SKM-1 (cell line): ENCODE data around the gene CSTF3.

ENCODE experiments used
- DNase-seq: peaks from one replicate; lab custom pipeline; 2025; ENCODE audit not compliant: unreplicated experiment; lab: John Stamatoyannopoulos, UW

Gene CSTF3

DNA sequence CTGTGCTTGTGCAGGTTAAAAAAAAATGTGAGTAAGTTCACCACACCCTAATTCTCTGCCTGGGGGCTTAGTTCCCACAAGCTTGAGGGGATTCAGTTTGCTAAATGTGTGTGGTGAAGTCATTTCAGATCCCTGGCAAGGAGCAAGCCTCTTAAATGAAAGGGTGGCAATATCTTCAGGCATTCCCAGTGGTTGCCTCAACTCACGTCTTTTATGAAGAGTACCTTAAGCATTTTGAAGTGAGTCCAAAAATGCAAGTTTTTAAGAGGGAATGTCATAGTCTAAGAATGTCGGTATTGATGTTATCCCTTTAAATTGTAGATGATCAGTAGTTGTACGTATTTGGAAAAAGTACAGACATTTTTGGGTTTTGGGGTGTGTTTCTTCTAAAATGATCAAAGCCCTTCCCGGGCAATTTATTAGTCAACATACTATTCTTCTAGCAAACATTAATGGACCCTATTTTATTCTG is 117.0 kb downstream of the CSTF3 start:
- no peak for DNase-seq

DNA sequence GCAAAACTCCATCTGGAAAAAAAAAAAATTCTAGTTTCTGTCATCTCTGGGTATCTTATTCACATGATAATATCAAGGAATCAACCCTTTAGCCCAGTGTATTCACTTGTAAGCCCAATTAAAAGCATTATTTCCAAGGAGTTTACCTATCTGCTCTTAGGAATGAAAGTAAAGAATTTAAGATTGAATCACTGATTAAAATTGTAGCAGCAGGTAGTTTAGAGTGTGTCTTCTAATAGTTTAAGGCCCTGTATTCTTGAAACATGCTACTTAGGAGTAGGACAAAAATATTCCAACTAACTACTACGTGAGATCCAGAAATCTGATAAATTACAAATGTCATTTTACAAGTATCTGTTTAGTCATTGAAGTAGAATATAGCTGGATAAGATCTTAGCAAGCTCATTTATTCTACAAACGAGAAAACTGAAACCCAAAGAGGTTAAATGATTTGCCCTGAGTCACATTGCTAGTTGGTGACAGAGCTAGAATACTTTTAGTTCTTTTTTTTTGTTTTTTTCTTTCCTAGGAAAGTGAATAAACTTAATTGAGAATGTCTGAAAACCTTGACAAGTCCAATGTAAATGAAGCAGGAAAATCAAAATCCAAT is 118.0 kb downstream of the CSTF3 start:
- no peak for DNase-seq

DNA sequence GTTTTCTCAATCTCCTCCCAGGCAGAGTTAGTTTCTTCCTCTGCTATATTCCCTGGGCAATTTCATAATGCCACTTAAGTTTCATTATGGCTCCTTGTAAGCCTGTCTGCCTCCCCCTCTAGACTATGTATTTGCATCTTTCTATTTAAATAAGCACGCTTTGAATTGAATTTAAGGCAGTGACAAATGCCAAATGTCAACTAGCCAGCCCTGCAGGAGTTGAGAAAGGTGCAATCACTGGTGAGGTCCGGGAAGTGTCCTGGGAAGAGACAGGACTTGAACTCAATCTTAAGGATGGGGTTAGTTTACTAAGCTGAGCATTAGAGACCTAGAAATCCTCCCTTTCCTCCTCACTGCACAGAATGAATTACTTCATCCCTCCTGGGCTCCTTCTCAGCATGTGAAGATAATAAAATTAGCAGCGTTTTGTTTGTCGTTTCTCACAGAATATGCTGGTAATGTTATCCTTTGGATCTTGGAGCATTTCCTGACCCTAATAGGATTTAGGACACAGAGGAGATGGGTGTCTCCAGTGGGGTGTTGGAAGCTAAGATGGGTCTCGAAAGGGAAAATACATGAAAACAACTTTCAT is 120.3 kb downstream of the CSTF3 start:
- DNase-seq, result no peak

DNA sequence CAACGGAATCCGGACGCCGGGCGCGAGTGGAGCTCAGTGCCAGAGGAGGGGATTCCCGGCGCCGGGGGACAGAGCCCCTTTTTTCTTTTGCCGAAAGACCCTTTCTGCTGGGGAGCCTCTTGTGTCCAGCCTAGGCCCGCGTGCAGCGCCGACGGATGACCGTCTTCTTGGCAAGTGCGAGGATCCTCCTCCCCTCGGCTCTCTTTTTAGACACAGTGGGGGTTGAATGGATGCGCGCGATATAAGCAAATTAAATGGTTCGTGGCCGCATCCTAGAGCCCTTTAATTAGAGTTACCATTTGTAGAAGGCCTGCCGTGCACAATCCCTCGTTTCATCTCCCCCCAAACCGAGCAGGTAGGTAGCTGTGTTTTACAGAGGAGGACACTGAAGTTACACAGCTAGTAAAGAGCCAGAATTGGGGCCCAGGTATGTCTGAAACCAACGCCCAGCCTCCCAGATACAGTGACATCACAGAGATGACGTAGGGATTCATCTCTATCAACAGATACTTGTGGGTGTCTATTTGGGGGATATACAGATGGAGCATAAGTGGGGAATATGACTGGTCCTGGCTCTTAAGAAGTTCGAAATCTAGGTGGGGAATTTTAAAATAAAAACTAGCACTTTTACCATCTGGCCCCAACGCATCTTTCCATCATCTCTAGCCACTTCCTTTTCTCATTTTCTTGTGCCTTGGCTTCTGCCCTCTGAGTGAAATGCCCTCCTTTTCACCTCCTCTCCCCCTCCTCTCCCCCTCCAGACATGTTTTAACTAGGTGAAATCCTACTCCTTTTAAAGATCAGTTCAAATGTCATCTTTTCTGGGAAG is 121.0 kb downstream of the CSTF3 start:
- no peak for DNase-seq

DNA sequence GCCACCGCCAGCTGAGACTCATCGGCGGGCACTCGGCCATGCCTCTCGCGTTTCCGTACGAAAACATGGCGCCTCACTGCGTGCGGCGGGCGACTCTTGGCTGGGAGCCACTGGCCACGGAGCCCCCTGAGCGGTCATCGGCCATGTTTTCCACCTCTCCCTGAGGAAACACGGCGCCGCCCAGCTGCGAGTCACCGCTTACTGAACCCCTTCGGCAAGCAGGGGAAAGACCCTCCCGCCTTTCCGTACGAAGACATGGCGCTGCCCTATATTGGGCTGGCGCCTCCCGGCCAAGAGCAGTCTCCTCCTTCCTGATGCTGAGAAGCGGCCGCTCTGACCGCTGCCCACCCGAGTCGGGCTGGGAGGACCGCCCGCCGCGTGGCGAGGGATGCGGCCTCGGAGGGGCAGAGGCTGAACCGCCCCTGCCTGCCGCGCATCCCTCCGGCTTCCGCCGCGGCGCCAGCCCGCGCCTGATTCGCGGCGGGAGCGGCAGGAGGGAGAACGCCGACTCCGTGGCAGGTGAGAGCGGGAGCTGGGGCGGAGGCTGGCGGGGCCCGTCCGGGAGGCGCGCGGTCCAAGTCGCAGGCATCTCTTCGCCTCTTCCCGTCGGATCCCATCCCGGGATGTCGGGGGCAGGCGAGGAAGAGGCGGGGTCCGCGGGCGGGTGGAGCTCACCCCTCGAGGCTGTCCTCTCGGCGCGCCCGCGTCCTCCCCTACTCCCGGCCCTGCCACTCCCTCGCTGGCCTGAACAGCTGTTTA is 121.8 kb downstream of the CSTF3 start, which contains the start of gene TCP11L1:
Gene TCP11L1 (plus strand): TSS at position 299 of the 759 bp plus-strand sequence. CDS start 4,202 bp downstream, outside the sequence.
- DNase-seq, result peak; percentile 69

DNA sequence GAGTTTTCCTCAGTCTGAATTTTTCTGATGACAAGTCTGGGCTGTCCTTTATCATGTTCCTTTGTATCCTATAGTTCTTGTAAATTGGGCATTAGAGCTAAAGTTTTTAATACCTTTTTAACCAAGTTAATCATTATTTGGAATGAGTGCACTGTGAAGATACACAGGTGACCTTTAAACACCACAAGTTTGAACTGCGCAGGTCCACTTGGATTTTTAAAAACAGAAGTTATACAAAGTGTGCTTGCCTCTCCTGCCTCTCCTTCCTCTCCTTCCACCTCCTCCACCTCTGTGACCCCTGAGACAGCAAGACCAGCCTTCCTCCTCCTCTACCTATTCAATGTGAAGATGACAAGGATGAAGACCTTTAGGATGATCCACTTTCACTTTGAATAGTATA is 126.3 kb downstream of the CSTF3 start:
- DNase-seq, result no peak
